ENCODE results near the gene AMMECR1L. TPM values are rescaled to one million over a fixed set of nuclear protein-coding genes. Genes with fewer than 3 reads are reported as not detected.

The AMMECR1L gene
- total RNA-seq, 1 experiment from 2014 or later: 19.1 TPM

DNA sequence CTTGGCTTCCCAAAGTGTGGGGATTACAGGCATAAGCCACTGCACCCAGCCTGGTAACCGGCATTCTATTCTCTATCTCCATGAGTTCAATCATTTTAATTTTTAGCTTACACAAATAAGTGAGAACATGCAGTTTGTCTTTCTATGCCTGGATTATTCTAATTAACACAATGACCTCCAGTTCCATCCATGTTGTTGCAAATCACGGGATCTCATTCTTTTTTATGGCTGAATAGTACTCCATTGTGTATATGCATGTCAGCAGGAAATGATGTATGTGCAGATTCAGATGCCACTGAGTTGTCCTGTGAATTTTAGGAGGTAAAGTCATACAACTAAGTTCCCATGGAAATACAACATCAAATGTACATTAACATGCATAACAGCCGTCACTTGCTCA lies 24.7 kb upstream of the AMMECR1L start:
- no peak overlapping the region for H3K27ac ChIP-seq (ENCODE audit: low read depth, low read length)
- H2AFZ ChIP-seq (ENCODE audit: low read depth, low read length, poor library complexity, severe bottlenecking): no peak overlapping the region
- no peak overlapping the region for H3K9ac ChIP-seq (ENCODE audit: low read length)
- H3K4me2 ChIP-seq (ENCODE audit: low read length): no peak overlapping the region
- ChIA-PET CTCF (no interaction called here), POLR2A (no interaction called here), RAD21 (ENCODE audit: low non-redundant PET in 1 of 2, low total read pairs in 2 of 2, uncharacterized antibody in 2 of 2, unreplicated experiment in 2 of 2) (no interaction called here)
- H3K4me1 ChIP-seq (ENCODE audit: control insufficient read depth in 1 of 2, insufficient read depth in 2 of 2, low read length in 2 of 2): no peaks in the 10 kb centered on the region; a peak in 1 of 4 replicates
- no peaks in the 10 kb centered on the region for H3K36me3 ChIP-seq (ENCODE audit: control insufficient read depth in 1 of 2, insufficient read depth in 2 of 2, low read length in 2 of 2)
- H3K9me2 ChIP-seq (ENCODE audit: insufficient read depth): no peaks in the 10 kb centered on the region
- DNase-seq (ENCODE audit: low read depth, low spot score) (no peak), ATAC-seq (no peak)
- H3K4me3 ChIP-seq (replicated peaks in 1 of 2; ENCODE audit: low read depth in 1 of 2, low read length in 2 of 2): no peak overlapping the region
- intact Hi-C loops (cut with micrococcal nuclease): no loop called here
- TF ChIP-seq, protein P1, sequence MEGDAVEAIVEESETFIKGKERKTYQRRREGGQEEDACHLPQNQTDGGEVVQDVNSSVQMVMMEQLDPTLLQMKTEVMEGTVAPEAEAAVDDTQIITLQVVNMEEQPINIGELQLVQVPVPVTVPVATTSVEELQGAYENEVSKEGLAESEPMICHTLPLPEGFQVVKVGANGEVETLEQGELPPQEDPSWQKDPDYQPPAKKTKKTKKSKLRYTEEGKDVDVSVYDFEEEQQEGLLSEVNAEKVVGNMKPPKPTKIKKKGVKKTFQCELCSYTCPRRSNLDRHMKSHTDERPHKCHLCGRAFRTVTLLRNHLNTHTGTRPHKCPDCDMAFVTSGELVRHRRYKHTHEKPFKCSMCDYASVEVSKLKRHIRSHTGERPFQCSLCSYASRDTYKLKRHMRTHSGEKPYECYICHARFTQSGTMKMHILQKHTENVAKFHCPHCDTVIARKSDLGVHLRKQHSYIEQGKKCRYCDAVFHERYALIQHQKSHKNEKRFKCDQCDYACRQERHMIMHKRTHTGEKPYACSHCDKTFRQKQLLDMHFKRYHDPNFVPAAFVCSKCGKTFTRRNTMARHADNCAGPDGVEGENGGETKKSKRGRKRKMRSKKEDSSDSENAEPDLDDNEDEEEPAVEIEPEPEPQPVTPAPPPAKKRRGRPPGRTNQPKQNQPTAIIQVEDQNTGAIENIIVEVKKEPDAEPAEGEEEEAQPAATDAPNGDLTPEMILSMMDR (IDR thresholded peaks at IDR 0.05 in 2 of 3, conservative IDR thresholded peaks at IDR 0.05 in 1 of 3; ENCODE audit: borderline replicate concordance in 1 of 3, insufficient read depth in 1 of 3, low read depth in 2 of 3, low read length in 2 of 3): no peak
- TF ChIP-seq, protein P2, sequence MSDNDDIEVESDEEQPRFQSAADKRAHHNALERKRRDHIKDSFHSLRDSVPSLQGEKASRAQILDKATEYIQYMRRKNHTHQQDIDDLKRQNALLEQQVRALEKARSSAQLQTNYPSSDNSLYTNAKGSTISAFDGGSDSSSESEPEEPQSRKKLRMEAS (IDR thresholded peaks at IDR 0.05): no peak
- TF ChIP-seq ZNF274 (IDR thresholded peaks at IDR 0.05; ENCODE audit: low read depth, low read length) (no peak), YY1 (IDR thresholded peaks at IDR 0.05; ENCODE audit: extremely low read depth, insufficient replicate concordance, low read depth, low read length) (no peak), SP1 (IDR thresholded peaks at IDR 0.05; ENCODE audit: low read depth) (no peak), JUND (IDR thresholded peaks at IDR 0.05) (no peak), ZFX (IDR thresholded peaks at IDR 0.05) (no peak), EZH2phosphoT487 (IDR thresholded peaks at IDR 0.05; ENCODE audit: borderline replicate concordance) (no peak), RAD21 (IDR thresholded peaks at IDR 0.05; ENCODE audit: low read depth) (no peak), CBX3 (IDR thresholded peaks at IDR 0.05; ENCODE audit: low read depth) (no peak), POLR2A (IDR thresholded peaks at IDR 0.05; ENCODE audit: borderline replicate concordance, extremely low read depth, insufficient read depth, insufficient read length) (no peak), EZH2 (IDR thresholded peaks at IDR 0.05) (no peak), POLR2AphosphoS5 (IDR thresholded peaks at IDR 0.05; ENCODE audit: low read depth, low read length) (no peak), SRF (IDR thresholded peaks at IDR 0.05; ENCODE audit: low read depth) (no peak), EGR1 (IDR thresholded peaks at IDR 0.05; ENCODE audit: low read depth) (no peak)
- TF ChIP-seq, protein P3, sequence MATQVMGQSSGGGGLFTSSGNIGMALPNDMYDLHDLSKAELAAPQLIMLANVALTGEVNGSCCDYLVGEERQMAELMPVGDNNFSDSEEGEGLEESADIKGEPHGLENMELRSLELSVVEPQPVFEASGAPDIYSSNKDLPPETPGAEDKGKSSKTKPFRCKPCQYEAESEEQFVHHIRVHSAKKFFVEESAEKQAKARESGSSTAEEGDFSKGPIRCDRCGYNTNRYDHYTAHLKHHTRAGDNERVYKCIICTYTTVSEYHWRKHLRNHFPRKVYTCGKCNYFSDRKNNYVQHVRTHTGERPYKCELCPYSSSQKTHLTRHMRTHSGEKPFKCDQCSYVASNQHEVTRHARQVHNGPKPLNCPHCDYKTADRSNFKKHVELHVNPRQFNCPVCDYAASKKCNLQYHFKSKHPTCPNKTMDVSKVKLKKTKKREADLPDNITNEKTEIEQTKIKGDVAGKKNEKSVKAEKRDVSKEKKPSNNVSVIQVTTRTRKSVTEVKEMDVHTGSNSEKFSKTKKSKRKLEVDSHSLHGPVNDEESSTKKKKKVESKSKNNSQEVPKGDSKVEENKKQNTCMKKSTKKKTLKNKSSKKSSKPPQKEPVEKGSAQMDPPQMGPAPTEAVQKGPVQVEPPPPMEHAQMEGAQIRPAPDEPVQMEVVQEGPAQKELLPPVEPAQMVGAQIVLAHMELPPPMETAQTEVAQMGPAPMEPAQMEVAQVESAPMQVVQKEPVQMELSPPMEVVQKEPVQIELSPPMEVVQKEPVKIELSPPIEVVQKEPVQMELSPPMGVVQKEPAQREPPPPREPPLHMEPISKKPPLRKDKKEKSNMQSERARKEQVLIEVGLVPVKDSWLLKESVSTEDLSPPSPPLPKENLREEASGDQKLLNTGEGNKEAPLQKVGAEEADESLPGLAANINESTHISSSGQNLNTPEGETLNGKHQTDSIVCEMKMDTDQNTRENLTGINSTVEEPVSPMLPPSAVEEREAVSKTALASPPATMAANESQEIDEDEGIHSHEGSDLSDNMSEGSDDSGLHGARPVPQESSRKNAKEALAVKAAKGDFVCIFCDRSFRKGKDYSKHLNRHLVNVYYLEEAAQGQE (IDR thresholded peaks at IDR 0.05; ENCODE audit: low read depth): no peak
- TF ChIP-seq, protein P4, sequence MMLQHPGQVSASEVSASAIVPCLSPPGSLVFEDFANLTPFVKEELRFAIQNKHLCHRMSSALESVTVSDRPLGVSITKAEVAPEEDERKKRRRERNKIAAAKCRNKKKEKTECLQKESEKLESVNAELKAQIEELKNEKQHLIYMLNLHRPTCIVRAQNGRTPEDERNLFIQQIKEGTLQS (IDR thresholded peaks at IDR 0.05): no peak
- H3K79me2 ChIP-seq (ENCODE audit: insufficient read depth, low read length): no peaks in the 10 kb centered on the region
- BruUV-seq (replicated peaks): no TSS peak
- no peaks in the 10 kb centered on the region for H4K20me1 ChIP-seq (ENCODE audit: insufficient read depth)
- H3K9me3 ChIP-seq (ENCODE audit: control insufficient read depth in 1 of 2, insufficient read depth in 1 of 2, low read depth in 1 of 2, low read length in 2 of 2): no peaks in the 10 kb centered on the region
- H3K27me3 ChIP-seq (ENCODE audit: insufficient read depth, low read length): no peaks in the 10 kb centered on the region

Data from HCT116 (cell line).